Stimulated activated CD4-positive, alpha-beta T cell treated with anti-CD3 and anti-CD28 coated beads, Interleukin-4, amount 100 ng/mL, for 48 hours (primary cell): ENCODE measurements around the gene KRT15.

Source experiments
- DNase-seq, 2 donors: peaks; one replicate each; pipeline ENCODE4 v3.0.0-alpha.2; 2020; ENCODE audit warnings: low read depth in 2 of 2

KRT15 gene

DNA sequence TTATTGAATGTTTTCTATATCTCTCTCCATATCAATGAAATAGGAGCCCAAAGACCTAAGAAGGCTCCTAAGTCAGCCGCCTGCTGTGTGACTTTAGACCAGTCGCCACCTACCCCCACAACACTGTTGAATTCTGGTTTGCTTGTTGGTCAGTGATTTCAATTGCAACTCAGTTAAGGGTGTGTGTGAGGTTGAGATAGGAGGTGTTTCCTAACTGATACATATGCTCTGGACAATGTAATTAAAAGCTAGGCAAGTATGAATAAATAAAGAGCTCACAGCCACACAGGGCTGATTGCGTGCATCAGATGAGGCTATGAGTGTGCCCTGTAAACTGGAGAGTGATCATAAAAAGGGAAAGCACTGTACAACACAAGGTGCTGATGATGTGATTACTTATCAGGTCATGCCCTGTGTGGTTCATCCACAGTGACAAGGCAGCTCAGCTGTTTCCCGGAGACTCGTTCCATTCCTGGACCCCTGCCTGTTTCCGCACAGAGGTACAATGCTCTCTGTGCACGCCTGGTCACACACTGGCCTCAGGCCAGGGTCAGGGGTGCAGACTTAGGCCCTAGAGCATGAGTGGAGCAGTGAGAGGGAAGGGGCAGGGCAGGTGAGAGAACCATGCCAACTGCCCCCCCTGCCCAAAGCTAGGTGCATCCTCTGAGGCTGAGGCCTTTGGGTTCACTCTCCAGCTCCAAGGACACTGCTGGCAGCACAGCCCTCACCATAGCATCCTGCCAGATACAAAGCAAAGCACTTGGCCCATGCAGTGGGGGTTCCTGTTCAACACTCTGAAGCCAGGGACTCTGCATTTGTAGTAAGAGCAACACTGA is 34.5 kb downstream of the KRT15 start:
- no peak for DNase-seq

DNA sequence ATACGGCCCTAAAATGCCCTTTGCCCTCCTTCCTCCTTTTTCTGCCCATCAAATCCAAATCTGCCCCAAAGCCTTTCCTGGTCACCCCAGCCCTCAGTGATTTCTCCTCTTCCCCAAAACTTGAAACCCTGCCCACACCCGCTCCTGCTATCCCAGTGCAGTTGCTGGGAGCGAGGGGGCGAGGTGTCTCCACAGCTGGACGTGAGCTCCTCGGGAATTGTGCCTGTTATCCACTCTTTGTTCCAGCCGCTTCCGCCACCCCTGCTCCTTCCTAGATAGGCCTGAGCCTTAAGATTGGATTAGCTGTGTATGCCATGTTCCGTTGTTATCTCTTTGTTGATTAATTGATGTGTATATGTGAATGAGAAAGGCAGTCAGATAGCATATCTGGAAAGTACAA is 35.2 kb downstream of the KRT15 start:
- no peak for DNase-seq

DNA sequence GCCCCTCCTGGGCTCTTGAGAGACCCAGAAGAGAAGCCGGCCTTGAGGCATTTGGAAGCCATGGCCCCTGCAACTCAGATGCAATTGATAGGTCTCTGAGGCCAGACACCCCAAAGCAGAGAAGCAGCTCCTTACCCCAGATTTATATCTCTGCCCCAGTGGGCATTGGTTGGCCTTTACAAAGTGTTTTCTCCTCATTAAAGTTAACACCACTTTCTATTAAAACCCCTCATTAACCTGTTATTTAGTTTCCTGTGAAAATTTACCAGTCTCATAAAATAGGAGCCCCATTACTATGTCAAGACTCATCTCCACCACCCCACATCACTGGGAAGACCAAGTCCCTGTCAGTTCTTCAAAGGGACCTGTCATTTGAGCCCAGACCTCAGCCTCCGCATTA is 37.7 kb downstream of the KRT15 start, which contains the start of gene KRT35:
KRT35 (minus strand) TSS at position 116 of the 400 bp plus-strand sequence; CDS start at position 62, 54 bp downstream.
- DNase-seq, result no peak

DNA sequence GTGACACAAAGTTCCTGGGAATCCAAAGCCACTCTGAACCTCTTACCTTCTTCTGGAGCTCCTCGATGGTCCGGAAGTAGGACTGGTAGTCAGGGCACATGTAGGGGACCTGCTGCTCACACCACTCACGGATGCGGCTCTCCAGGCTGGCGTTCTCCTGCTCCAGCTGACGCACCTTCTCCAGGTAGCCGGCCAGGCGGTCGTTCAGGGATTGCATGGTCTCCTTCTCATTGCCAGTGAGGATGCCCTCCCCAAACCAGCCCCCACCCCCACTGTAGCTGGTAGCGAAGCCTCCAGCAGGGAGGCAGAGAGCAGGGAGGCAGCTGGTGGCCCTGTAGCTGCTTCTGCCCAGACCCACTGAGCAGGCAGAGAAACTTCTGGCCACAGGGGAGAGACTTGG is 38.1 kb downstream of the KRT15 start:
- DNase-seq, result no peak

DNA sequence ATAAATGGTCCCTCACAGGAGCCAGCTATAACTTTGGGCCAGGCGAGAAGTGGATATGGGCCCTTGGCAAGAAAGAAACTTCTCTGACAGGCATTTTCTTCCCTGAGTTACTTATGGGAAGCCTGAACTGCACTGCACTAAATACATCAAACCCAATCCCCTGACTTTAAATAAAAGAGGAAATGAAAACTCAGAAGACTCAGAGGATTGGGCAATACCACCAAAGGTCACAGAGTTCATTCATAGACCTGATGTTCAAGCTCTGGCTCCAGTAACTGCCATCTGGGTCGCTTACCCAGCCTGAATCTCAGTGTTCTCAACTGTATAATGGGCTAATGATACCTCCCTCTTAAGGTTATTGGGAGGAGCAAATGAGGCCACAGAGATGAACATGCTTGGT is 38.6 kb downstream of the KRT15 start:
- DNase-seq, result no peak

DNA sequence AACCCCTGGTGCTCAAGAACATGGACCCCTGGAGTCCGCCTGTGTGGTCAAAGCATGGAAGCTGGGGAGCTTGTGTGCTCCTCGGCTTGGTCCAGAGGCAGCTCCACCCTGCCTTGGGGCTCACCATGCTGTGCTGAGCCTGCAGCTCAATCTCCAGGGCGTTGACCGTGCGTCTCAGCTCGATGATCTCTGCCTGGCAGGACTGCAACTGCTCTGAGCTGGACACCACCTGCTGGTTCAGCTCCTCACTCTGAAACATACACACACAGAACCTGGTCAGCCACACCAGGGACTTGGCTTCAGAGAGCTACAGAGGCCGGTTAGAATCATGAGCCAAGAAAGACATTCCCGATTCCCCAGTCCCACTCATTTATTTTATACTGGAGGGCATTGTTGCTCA is 40.5 kb downstream of the KRT15 start:
- DNase-seq, result no peak

DNA sequence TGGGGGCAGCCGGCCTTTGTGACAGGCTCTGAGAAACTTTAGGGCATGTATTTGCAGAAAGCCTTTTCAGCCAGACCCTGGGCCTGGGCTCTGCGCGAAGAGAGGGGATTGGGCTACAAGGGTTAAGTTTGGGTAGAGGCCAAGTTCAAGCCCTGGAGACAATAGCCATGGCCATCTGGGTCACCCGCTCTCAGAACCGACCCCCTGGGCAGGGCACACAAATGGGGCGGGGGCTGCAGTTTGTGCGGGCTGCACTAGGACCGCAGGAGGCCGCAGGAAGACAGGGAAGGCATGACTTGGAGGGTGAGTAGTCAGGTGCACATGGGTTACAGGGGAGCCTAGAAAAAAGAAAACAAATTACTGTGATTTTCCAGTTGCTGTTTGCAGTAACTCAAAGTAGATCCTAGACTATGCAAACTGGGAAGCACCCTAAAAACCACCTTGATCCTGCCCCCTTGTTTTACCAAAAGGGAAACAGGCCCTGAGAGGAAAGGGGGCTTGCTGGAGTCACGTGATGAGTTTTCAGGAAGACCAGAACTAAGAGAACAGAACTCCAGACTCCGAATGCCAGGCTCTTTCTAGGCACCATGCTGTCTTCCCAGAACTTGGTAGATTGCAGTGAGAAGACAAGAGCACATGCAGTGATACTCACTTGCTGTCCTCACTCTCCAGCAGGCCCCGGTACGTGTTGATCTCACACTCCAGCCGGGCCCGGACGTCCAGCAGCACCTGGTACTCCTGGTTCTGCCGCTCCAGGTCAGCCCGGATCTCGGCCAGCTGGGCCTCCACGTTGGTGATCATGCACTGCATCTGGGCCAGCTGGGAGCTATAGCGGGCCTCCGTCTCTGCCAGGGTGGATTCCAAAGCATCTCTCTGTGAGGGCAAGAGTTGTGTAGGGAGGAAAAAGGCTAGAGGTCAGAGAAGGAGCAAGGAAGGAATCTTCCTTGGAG is 41.5 kb downstream of the KRT15 start:
- no peak for DNase-seq

DNA sequence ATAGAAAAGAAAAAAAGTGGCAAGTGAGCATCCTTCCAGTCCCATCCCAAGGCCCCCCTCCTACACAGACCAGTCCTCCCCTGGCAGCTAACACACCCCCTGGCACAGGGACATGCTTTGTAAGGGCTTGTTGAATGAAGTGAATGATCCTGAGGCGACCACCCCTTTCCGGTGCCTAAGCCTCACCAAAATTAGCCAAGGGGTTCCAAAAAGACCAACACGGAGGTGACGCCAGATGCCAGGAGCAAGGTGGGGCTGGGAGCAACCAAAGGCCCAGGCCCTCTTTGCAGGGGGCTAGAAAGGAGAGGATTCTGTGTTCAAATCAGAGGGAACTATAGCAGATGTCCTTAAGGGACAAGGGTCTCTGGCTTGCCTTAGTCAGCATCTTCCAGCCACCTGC is 43.3 kb downstream of the KRT15 start:
- no peak for DNase-seq

DNA sequence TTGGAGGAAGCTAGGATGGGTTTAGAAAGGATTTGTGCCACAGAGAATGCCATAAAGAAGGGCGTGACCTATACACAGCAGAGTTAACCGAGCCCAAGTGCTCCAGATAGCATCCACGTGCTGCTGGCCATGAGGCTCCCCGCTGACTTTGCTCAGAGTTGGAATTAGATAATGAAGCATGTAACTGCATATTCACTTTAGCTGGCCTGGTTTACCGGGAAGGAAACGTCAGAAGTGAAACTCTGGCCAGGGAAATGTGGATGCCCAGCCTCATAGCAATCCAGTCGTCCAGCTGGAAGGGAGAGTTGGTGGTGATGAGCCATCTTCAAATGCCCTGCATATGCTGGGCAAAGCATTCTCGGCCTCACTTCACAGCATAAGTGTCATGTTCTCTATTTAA is 43.8 kb downstream of the KRT15 start:
- no peak for DNase-seq

DNA sequence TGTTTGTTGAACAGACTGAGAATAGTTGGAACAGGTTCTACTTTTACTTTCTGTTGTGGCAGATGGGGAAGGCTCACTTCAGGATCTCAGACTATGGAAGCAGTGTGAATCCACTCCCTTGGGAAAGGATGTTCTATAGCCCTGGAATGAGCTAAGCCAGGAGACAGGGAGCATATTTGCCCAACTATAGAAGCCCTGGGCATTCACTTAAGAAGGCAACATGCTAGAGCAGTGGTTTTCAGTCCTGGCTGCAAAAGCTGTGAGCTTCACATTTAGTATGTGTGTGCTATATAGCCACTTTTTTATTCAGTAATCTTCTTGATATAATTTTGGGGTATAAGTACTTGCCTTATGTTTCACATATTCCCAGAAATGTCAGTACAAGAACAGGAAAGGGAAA is 50.3 kb downstream of the KRT15 start:
- DNase-seq, result no peak

DNA sequence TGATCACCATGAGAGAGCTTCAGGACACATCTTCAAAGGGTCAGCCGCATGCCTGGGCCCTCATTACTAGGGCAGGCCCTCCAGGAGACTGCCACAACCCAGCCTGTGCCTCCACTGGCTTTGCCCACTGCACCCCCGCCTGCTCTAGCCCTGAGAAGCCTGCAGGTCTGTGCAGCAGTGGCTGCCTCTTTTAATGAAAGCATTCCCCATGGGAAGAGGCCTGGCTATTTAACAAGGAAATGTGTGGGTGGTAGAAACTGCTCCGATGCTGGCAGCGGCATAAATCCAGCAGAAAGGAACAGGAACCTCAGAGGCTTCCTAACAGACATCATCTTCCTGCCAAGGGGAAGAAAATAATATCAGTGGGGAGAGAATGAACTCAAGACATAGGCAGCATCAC is 51.1 kb downstream of the KRT15 start:
- DNase-seq, result no peak

DNA sequence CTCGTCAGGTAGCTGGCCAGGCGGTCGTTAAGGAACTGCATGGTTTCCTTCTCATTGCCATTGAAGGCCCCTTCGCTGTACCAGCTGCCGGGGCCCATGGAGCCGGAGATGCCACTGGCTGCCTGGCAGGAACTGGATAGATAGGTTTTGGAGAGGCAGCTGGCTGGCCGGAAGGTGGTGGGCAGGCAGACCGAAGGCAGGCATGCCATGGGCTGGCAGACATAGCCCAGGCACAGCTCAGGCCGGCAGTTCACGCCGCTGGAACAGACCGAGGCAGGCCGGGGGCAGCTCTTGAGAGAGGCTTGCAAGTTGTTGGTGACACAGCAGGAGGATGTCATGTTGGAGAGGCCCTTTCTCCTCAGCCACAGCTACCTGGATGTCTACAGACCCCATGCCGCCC is 51.7 kb downstream of the KRT15 start, which contains the start of gene KRT32:
KRT32 (minus strand) TSS at position 399 of the 400 bp plus-strand sequence; CDS start at position 338, 61 bp downstream.
- DNase-seq, result no peak

DNA sequence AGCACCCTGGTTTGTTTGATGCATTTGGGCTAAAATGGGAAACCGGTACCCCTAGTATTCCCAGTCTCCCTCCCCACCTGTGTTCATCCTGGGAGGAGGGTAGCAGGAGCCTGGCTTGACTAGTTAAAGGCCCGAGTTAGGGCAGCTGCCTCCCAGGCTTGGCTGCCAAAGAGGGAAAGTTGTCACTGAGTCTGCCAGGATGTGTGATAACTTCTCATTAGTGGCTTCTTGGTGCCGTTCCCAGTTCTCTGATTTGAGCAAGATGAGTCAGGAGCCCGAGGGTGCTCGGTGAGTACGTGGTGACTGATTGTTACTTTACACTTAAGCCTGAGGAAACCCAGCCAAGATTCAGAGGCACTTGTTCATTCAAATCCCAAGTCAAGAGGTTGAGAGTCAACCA is 54.0 kb downstream of the KRT15 start:
- no peak for DNase-seq

DNA sequence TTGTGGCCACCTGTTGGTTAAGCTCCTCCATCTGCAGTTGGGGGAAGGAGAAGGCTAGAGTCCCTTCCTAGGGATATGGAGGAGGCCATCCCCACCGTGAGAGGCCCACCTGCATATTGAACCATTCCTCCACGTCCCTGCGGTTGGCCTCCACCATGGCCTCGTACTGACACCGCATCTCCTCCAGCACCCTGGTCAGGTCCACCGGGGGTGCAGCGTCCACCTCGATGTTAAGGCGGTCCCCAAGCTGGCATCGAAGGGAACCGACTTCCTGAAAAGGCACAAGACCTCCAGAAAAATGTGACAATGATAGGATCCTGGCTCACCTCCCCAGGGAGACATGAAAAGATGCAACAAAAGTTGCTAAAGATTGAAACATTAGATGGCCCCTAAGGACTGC is 54.5 kb downstream of the KRT15 start:
- no peak for DNase-seq

DNA sequence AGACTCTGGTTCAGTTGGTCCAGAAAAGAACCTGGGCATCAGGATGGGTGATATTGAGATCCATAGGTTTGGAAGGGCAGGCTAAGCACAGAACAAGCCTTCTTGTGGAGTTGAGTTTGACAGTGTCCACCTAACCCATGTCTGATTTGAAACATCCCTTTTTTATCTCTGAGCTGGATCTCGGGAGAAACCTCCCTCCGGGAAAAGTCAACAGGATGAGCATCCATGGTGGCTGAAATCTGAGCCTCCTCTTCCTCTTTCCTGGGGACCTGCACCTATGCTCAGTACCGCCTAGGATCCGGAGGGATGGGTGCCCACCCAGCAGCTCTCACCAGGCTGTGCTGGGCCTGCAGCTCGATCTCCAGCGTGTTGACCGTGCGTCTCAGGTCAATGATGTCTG is 54.9 kb downstream of the KRT15 start:
- no peak for DNase-seq
